ENCODE measurements around the gene ADAMTS16.

The ADAMTS16 gene

DNA sequence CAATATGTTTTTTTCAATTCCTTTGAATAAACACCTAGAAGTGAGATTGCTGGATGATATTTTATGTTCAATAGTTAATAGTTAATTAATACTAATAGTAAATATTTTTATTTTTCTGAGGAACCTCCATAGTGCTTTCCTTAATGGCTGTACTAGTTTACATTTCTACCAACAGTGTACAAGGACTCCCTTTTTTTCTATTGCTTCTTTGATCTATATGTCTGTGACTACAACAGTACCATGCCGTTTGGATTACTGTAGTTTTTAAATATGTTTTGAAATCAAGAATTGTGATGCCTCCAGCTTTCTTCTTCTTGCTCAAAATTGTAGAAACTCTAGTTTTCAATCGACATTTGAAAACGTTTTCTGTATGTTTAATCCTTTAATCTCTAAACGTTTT is 39.5 kb upstream of the ADAMTS16 start:
- no peak overlapping the region for H3K4me2 ChIP-seq (ENCODE audit: low read length)
- no peaks in the 10 kb centered on the region for H3K27me3 ChIP-seq (ENCODE audit: insufficient read depth, low read length)
- H3K27ac ChIP-seq (ENCODE audit: low read depth, low read length, poor library complexity, severe bottlenecking): no peak overlapping the region
- peaks cover 5% of the 10 kb centered on the region; the same call in 1 of the 2 replicates for H3K9me3 ChIP-seq (ENCODE audit: low read length)
- H4K20me1 ChIP-seq (ENCODE audit: insufficient read depth, low read length): no peaks in the 10 kb centered on the region
- no peaks in the 10 kb centered on the region for H3K79me2 ChIP-seq (ENCODE audit: insufficient read depth, low read length)
- TF ChIP-seq CTCF (IDR thresholded peaks at IDR 0.05; ENCODE audit: low read length): no peak
- TF ChIP-seq EZH2 (IDR thresholded peaks at IDR 0.05; ENCODE audit: borderline replicate concordance, low read length): no peak
- no peaks in the 10 kb centered on the region for H3K4me1 ChIP-seq (ENCODE audit: insufficient read depth, low read length, severe bottlenecking)
- H3K9ac ChIP-seq (ENCODE audit: low read length): no peak overlapping the region
- no peak overlapping the region for H2AFZ ChIP-seq (ENCODE audit: low read length)
- H3K36me3 ChIP-seq (ENCODE audit: insufficient read depth, low read length): no peaks in the 10 kb centered on the region
- no peak overlapping the region for H3K4me3 ChIP-seq (ENCODE audit: low read depth, low read length, poor library complexity, severe bottlenecking)
- H3K9me2 ChIP-seq (ENCODE audit: low read depth, low read length): no peaks in the 10 kb centered on the region
- no peaks in the 10 kb centered on the region for H3F3A ChIP-seq (ENCODE audit: insufficient read depth, low read length)

DNA sequence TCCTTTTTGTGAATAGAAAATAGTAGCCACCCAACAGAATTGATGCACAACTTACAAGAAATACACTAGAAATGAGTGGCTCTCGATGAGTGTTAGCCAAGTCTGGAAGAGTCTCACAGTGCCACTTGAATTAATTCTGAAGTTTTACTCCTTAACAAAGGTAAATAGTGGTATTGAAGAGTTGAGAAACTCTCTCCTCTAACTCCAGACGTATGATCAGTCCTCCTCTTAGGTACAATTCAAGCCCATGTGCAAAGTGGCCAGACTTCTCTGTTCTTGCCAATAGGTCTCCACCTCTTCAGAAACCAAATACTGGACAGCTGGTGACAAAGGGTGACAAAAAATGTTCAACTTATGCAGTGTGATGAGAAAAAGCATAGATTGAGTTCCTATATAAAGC is 38.5 kb upstream of the ADAMTS16 start:
- no peak overlapping the region for H2AFZ ChIP-seq (ENCODE audit: low read length)
- no peaks in the 10 kb centered on the region for H3K79me2 ChIP-seq (ENCODE audit: insufficient read depth, low read length)
- H3K4me1 ChIP-seq (ENCODE audit: insufficient read depth, low read length, severe bottlenecking): no peaks in the 10 kb centered on the region
- H3F3A ChIP-seq (ENCODE audit: insufficient read depth, low read length): no peaks in the 10 kb centered on the region
- no peak overlapping the region for H3K4me2 ChIP-seq (ENCODE audit: low read length)
- no peak overlapping the region for H3K27ac ChIP-seq (ENCODE audit: low read depth, low read length, poor library complexity, severe bottlenecking)
- peaks cover 5% of the 10 kb centered on the region; the same call in 1 of the 2 replicates for H3K9me3 ChIP-seq (ENCODE audit: low read length)
- H3K9ac ChIP-seq (ENCODE audit: low read length): no peak overlapping the region
- no peak overlapping the region for H3K4me3 ChIP-seq (ENCODE audit: low read depth, low read length, poor library complexity, severe bottlenecking)
- no peaks in the 10 kb centered on the region for H4K20me1 ChIP-seq (ENCODE audit: insufficient read depth, low read length)
- TF ChIP-seq EZH2 (IDR thresholded peaks at IDR 0.05; ENCODE audit: borderline replicate concordance, low read length) (no peak), CTCF (IDR thresholded peaks at IDR 0.05; ENCODE audit: low read length) (no peak)
- no peaks in the 10 kb centered on the region for H3K27me3 ChIP-seq (ENCODE audit: insufficient read depth, low read length)
- no peaks in the 10 kb centered on the region for H3K9me2 ChIP-seq (ENCODE audit: low read depth, low read length)
- H3K36me3 ChIP-seq (ENCODE audit: insufficient read depth, low read length): no peaks in the 10 kb centered on the region

GRCh38 chr5:5103245-5103644 is 36.9 kb upstream of the ADAMTS16 start:
- no peak overlapping the region for H3K27ac ChIP-seq (ENCODE audit: low read depth, low read length, poor library complexity, severe bottlenecking)

More at GRCh38 chr5:5103245-5103644, 36.9 kb upstream of the ADAMTS16 start:
- H3K9me3 ChIP-seq (ENCODE audit: low read length): peaks cover 5% of the 10 kb centered on the region; the same call in 1 of the 2 replicates
- no peak overlapping the region for H3K4me2 ChIP-seq (ENCODE audit: low read length)
- H3K4me3 ChIP-seq (ENCODE audit: low read depth, low read length, poor library complexity, severe bottlenecking): no peak overlapping the region
- no peaks in the 10 kb centered on the region for H4K20me1 ChIP-seq (ENCODE audit: insufficient read depth, low read length)
- H3K4me1 ChIP-seq (ENCODE audit: insufficient read depth, low read length, severe bottlenecking): no peaks in the 10 kb centered on the region
- no peak overlapping the region for H3K9ac ChIP-seq (ENCODE audit: low read length)
- no peaks in the 10 kb centered on the region for H3K9me2 ChIP-seq (ENCODE audit: low read depth, low read length)
- no peaks in the 10 kb centered on the region for H3F3A ChIP-seq (ENCODE audit: insufficient read depth, low read length)
- no peaks in the 10 kb centered on the region for H3K79me2 ChIP-seq (ENCODE audit: insufficient read depth, low read length)
- no peak overlapping the region for H2AFZ ChIP-seq (ENCODE audit: low read length)
- no peaks in the 10 kb centered on the region for H3K36me3 ChIP-seq (ENCODE audit: insufficient read depth, low read length)
- no peaks in the 10 kb centered on the region for H3K27me3 ChIP-seq (ENCODE audit: insufficient read depth, low read length)
- no peak for TF ChIP-seq CTCF (IDR thresholded peaks at IDR 0.05; ENCODE audit: low read length)
- TF ChIP-seq EZH2 (IDR thresholded peaks at IDR 0.05; ENCODE audit: borderline replicate concordance, low read length): no peak
